ENCODE data around the gene AGRN. TPM values are rescaled to one million over a fixed set of nuclear protein-coding genes. Genes with fewer than 3 reads are reported as not detected.
"Not testable (repeated sequence)": the region's sequence is repeated elsewhere in the genome, so short reads cannot be mapped to it uniquely, and the experiment has no call there.

The AGRN gene
- total and polyA plus RNA-seq, 7 donors: 2.8 to 54.4 (median 6.4) TPM

GRCh38 chr1:1063261-1063944 lies 43.5 kb downstream of the AGRN start:
- H3K36me3 ChIP-seq: no peaks in the 10 kb centered on the region
- peaks cover 54 to 86% (median 84%) of the 10 kb centered on the region in 3 donors for H3K27me3 ChIP-seq
- peaks cover 0 to 31% (median 25%) of the 10 kb centered on the region in 4 donors for H3K4me1 ChIP-seq
- H3K4me3 ChIP-seq: no peak overlapping the region
- WGBS, 2 donors: 58 to 63% methylated on average over 24 of the region's 24 CpGs
- DNase-seq: no peak
- intact Hi-C loops (cut with DNase I): loop anchor here (2.0 to 5.0 kb wide), 2 partner anchors 41 to 79 kb away; partner anchors contain the start of gene AGRN
- no peak overlapping the region for H3K27ac ChIP-seq
- no peaks in the 10 kb centered on the region for H3K9me3 ChIP-seq
- TF ChIP-seq CTCF (IDR thresholded peaks at IDR 0.05) (no peak), EP300 (IDR thresholded peaks at IDR 0.05) (no peak), POLR2AphosphoS5 (IDR thresholded peaks at IDR 0.05) (no peak), POLR2A (IDR thresholded peaks at IDR 0.05) (no peak)

- DNase-seq: no peak
- TF ChIP-seq POLR2A (IDR thresholded peaks at IDR 0.05): no peak
- TF ChIP-seq POLR2AphosphoS5 (IDR thresholded peaks at IDR 0.05): peak in 1 of 4 donors; percentile 47
- TF ChIP-seq EP300 (IDR thresholded peaks at IDR 0.05): no peak
- peak; percentile 74 to 90 (median 85) for TF ChIP-seq CTCF (IDR thresholded peaks at IDR 0.05)
- H3K9me3 ChIP-seq: no peaks in the 10 kb centered on the region
- intact Hi-C loops (cut with DNase I): loop anchor here (1.0 to 5.0 kb wide), 3 partner anchors 31 to 79 kb away; partner anchors contain the start of gene AGRN
- 4 to 14% methylated on average over 50 of the region's 50 CpGs for WGBS, 2 donors
- no peak overlapping the region for H3K27ac ChIP-seq
- no peaks in the 10 kb centered on the region for H3K36me3 ChIP-seq
- H3K4me1 ChIP-seq: peaks cover 0 to 32% (median 25%) of the 10 kb centered on the region in 4 donors
- H3K27me3 ChIP-seq: peaks cover 53 to 86% (median 84%) of the 10 kb centered on the region in 3 donors
- no peak overlapping the region for H3K4me3 ChIP-seq
Observed at GRCh38 chr1:1063945-1064831, 44.3 kb downstream of the AGRN start.

- no peaks in the 10 kb centered on the region for H3K36me3 ChIP-seq
- H3K4me3 ChIP-seq: no peak overlapping the region
- peaks cover 0 to 29% (median 20%) of the 10 kb centered on the region in 4 donors for H3K4me1 ChIP-seq
- whole genome bisulfite sequencing, 2 donors: 34 to 63% methylated on average over 20 of the region's 20 CpGs
- DNase-seq: no peak
- no peak for TF ChIP-seq EP300 (IDR thresholded peaks at IDR 0.05)
- no peak for TF ChIP-seq POLR2AphosphoS5 (IDR thresholded peaks at IDR 0.05)
- no peak for TF ChIP-seq POLR2A (IDR thresholded peaks at IDR 0.05)
- no peak for TF ChIP-seq CTCF (IDR thresholded peaks at IDR 0.05)
- intact Hi-C loops (cut with DNase I): no loop called here
- peaks cover 47 to 84% (median 82%) of the 10 kb centered on the region in 3 donors for H3K27me3 ChIP-seq
- H3K27ac ChIP-seq: no peak overlapping the region
- H3K9me3 ChIP-seq: no peaks in the 10 kb centered on the region
Observed at GRCh38 chr1:1065265-1065939, 45.5 kb downstream of the AGRN start.

GRCh38 chr1:1065940-1066304 lies 46.0 kb downstream of the AGRN start:
- H3K36me3 ChIP-seq; H3K4me3 ChIP-seq; intact Hi-C loops (cut with DNase I); DNase-seq; H3K27ac ChIP-seq; H3K9me3 ChIP-seq: not testable (repeated sequence)
- H3K4me1 ChIP-seq: peaks cover 0 to 29% (median 20%) of the 10 kb centered on the region in 4 donors
- WGBS, 2 donors: 56 to 76% methylated on average over 11 of the region's 11 CpGs
- H3K27me3 ChIP-seq: peaks cover 42 to 84% (median 77%) of the 10 kb centered on the region in 3 donors
